Superior temporal gyrus (tissue), 1 donor: ENCODE data around the gene NQO2.
A peak's percentile ranks its signal among the peaks of the same experiment; 100 is the strongest.

Experiments used
- DNase-seq: peaks from one replicate; pipeline ENCODE4 v3.0.0-alpha.2; 2016; ENCODE audit errors: extremely low spot score

The NQO2 gene

GRCh38 chr6:2999618-3000557, at the start of gene NQO2:
NQO2 (plus strand) TSS chr6:2999894; CDS start chr6:3006553, 6,659 bp downstream.
- peak; percentile 84 for DNase-seq

- DNase-seq, result no peak
Observed at GRCh38 chr6:2950713-2951112, 49.0 kb upstream of the NQO2 start.

GRCh38 chr6:2951728-2952127, 48.0 kb upstream of the NQO2 start:
- DNase-seq, result no peak

DNA sequence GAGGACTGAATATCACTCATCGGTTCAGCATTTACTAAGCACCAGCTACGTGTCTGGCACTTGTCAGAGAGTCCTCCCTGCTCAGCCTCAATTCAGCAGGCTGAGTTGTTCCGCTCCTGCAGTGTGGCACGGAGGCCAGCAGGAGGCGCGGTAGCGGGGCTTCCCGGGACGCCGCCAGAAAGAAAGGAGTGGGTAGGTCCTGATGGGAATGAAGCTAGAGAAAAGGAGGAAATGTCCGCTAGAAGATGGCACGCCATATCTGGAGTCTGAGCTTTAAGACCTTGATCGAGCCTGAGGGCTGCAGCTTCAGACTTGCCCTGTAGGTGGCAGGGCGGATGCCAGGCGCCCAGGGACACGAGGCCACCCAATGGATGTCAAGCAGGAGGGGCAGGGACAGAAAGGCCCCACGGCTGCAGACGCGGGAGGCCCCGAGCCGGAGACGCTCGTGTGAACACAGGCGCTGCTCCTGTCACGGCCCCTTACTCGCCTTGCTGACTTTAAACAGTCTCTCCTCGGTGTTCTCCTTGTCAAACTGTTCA, 47.1 kb upstream of the NQO2 start:
- peak; percentile 76 for DNase-seq

DNA sequence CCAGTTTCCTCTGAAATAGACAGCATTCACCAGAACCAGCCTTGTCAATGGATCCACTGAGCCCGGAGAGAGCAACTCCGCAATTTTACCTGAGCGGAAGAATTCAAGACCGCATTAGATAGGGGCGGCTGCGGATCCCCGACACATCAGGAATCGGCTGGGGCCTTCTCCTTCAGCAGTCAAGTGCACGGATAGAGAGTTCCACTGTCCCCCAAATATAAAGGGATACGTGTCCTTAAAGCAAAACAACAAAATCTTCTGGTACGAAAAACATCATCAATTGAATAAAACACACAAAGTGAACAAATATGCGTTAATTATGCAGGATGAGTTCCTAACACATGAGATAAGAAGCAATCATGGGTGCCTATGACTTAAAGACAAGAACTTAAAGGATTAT, 46.6 kb upstream of the NQO2 start:
- DNase-seq, result no peak

DNA sequence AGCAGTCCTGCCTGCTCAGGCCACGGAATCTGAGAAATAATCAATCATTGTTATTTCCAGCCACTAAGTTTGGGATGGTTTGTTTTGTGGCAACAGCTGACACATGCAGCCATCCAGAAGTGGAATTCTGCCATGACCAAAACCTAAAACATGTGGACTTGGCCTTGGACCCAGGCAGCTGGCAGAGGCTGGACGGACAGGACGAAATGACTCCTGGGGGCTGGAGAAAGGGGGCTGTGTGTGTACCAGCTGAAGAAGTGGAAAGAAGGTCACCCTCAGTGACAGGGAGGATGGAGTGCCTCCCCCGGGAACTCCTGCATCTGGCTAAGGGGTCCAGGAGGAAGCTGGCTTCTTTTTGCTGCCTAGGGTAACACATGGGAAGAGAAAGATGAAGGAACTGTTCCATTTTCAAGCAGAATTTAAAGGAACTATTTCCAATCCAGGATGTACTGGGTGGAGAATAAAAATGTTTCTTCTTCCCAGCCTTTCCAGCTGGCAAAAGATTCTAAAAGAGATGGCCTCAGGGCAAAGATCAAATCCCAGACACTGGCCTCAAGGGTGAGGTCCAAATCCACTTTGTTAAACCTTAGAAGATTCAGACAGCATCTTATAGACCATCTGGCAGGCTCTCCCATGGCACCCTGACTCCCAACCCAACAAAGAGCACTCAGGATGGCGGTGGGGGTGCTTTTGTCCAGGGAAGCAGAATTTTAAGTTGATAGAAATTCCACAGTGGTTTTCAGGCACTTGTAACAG, 42.6 kb upstream of the NQO2 start:
- DNase-seq, result no peak

DNA sequence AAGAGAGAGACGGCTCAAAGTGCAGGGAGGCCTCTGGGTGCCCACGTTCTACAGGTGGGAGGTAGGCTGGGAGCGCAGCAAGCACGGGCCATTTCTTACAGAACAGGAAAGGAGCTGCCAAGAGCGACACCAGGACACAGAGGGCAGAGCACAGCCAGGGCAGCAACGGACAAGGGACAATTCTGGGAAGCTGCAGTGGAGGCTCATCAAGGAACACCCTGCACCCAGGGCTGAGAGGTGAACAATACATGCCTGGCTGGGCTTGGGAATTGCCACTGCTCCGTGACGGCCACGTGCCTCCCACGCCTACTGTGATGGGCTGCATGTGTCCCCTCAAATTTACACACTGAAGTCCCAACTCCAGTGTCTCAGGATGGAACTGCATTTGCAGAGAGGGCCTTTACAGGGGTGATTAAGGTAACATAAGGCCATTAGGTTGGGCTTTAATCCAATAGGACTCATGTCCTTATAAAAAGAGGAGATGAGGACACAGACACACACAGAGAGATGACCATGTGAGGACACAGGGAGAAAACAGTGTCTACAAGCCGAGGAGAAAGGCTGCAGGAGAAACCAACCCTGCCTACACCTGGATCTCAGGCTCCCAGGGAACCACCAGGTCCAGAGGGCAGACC, 41.9 kb upstream of the NQO2 start:
- DNase-seq, result no peak

GRCh38 chr6:2958331-2958711, 41.4 kb upstream of the NQO2 start:
- no peak for DNase-seq

GRCh38 chr6:2958776-2959175, 40.9 kb upstream of the NQO2 start:
- DNase-seq, result no peak

DNA sequence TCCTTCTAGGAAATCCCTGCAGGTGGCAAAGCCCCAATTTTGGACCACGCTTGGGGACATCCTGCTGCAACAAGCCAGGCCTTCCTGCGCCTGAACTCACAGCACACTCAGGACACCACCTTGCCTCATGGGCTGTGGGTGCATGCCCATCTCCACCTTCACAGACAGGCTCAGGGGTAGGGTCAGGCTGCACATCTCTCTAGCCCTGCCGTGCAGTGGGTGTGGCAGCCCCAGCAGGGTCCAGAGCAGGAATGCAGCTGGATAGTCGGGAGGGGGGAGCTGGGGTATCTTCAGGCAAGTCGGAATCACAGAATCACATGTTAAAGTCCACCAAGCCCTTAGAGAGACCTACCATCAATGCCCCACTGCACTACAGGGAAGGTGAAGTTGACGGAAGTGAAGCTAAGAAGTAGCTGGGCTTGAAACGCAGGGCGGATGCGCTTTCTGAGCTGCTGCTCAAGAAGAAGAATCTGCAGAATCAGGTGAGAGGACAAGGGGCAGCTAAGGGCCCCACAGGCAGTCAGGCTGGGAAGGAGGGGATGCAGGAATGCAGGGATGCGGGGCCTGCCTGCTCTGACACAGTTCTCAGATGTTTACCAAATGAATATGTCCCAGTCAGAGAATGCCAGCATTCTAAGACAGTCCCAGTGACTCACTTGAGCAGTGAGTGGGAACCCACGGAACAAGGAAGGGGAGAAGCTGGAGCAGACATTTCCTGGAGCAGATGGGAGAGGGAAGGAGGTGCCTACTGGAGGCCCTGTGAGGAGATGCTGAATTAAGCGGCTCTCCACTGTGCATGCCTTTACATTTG, 39.6 kb upstream of the NQO2 start:
- no peak for DNase-seq

GRCh38 chr6:2960935-2961334, 38.8 kb upstream of the NQO2 start:
- DNase-seq, result no peak

GRCh38 chr6:2961506-2961905, 38.2 kb upstream of the NQO2 start:
- no peak for DNase-seq

- no peak for DNase-seq
Observed at GRCh38 chr6:2962004-2962403, 37.7 kb upstream of the NQO2 start.

GRCh38 chr6:2962636-2963035, 37.1 kb upstream of the NQO2 start:
- DNase-seq, result no peak

GRCh38 chr6:2963756-2964155, 35.9 kb upstream of the NQO2 start:
- no peak for DNase-seq

- DNase-seq, result no peak
Observed at GRCh38 chr6:2964793-2965505, 34.7 kb upstream of the NQO2 start.

- DNase-seq, result no peak
Observed at GRCh38 chr6:2966347-2966746, 33.3 kb upstream of the NQO2 start.

- DNase-seq, result no peak
Observed at GRCh38 chr6:2967936-2968335, 31.8 kb upstream of the NQO2 start.

GRCh38 chr6:2968600-2969135, 31.0 kb upstream of the NQO2 start:
- DNase-seq, result no peak

- no peak for DNase-seq
Observed at GRCh38 chr6:2969549-2969948, 30.1 kb upstream of the NQO2 start.
